ENCODE measurements around the gene SNAPC1.

The SNAPC1 gene

GRCh38 chr14:61718039-61718438 lies 44.2 kb upstream of the SNAPC1 start:
- H3K27ac ChIP-seq (ENCODE audit: extremely low read depth, low read depth, low read length), result no peak overlapping the region
- peaks cover 38% of the 10 kb centered on the region for H3K4me1 ChIP-seq (ENCODE audit: control insufficient read depth, insufficient read depth, low read length)
- ChIA-PET CTCF (no interaction called here), POLR2A (no interaction called here)
- no peak for TF ChIP-seq ZNF791 (tag by site-specific recombination; IDR thresholded peaks at IDR 0.05)
- TF ChIP-seq ZNF169 (tag by site-specific recombination; IDR thresholded peaks at IDR 0.05), result no peak
- no peak for TF ChIP-seq ZNF174 (tag by site-specific recombination; IDR thresholded peaks at IDR 0.05)
- no peak for TF ChIP-seq ZNF175 (tag by site-specific recombination; IDR thresholded peaks at IDR 0.05)
- 0 out of 2 replicates have a peak, but pooled peaks have one; percentile 36 for TF ChIP-seq PRDM6 (tag by site-specific recombination; IDR thresholded peaks at IDR 0.05)
- TF ChIP-seq ZNF37A (tag by site-specific recombination; IDR thresholded peaks at IDR 0.05), result no peak
- no peak for TF ChIP-seq ZNF302 (tag by site-specific recombination; IDR thresholded peaks at IDR 0.05; ENCODE audit: low read depth)
- TF ChIP-seq ZNF18 (tag by site-specific recombination; IDR thresholded peaks at IDR 0.05), result no peak
- TF ChIP-seq ZBTB8A (tag by site-specific recombination; IDR thresholded peaks at IDR 0.05), result peak; percentile 68
- TF ChIP-seq ZNF639 (tag by site-specific recombination; IDR thresholded peaks at IDR 0.05), result no peak
- TF ChIP-seq INSM2 (tag by site-specific recombination; IDR thresholded peaks at IDR 0.05), result no peak
- TF ChIP-seq ZNF423 (tag by site-specific recombination; IDR thresholded peaks at IDR 0.05), result no peak
- no peak for TF ChIP-seq ZNF621 (tag by site-specific recombination; IDR thresholded peaks at IDR 0.05)
- TF ChIP-seq PRDM4 (tag by site-specific recombination; IDR thresholded peaks at IDR 0.05), result no peak
- no peak for TF ChIP-seq HOXC10 (CRISPR knock-in tag; IDR thresholded peaks at IDR 0.05)
- TF ChIP-seq ZNF548 (tag by site-specific recombination; IDR thresholded peaks at IDR 0.05), result no peak
- no peaks in the 10 kb centered on the region for H3K9me3 ChIP-seq (ENCODE audit: control insufficient read depth, insufficient read depth, low read depth, low read length)
- H3K36me3 ChIP-seq (ENCODE audit: control insufficient read depth in 2 of 2, insufficient read depth in 1 of 2, low read length in 2 of 2), result peaks cover 17 to 23% of the 10 kb centered on the region in 2 experiments
- no peak overlapping the region for H3K4me3 ChIP-seq (ENCODE audit: low read depth, low read length)

All from HEK293 (cell line).